ENCODE measurements around the gene HABP2.

HABP2 gene

DNA sequence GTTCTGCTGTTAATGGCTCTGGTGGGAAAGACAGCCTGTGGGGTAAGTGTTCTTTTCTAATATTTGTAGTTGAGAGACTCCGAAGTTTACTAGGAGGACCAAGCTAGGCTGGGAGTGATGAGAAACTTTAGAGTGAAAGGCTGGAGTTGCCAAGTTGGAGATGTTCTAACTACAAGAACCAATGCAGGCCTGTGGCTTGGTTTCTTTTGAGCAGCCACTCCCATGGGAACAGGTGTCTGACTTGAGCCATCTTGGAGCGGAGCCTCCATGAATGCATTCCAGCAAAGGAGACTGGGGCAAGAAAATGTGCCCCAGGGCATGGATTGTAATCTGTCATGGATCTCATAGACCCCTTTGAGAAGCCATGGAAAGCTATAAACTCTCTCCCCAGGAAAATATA lies 296 bp downstream of the HABP2 start:
- no peak overlapping the region for H3K4me3 ChIP-seq (ENCODE audit: low read depth, low read length)
- no peak for DNase-seq (ENCODE audit: low read depth)
- TF ChIP-seq, protein P1, sequence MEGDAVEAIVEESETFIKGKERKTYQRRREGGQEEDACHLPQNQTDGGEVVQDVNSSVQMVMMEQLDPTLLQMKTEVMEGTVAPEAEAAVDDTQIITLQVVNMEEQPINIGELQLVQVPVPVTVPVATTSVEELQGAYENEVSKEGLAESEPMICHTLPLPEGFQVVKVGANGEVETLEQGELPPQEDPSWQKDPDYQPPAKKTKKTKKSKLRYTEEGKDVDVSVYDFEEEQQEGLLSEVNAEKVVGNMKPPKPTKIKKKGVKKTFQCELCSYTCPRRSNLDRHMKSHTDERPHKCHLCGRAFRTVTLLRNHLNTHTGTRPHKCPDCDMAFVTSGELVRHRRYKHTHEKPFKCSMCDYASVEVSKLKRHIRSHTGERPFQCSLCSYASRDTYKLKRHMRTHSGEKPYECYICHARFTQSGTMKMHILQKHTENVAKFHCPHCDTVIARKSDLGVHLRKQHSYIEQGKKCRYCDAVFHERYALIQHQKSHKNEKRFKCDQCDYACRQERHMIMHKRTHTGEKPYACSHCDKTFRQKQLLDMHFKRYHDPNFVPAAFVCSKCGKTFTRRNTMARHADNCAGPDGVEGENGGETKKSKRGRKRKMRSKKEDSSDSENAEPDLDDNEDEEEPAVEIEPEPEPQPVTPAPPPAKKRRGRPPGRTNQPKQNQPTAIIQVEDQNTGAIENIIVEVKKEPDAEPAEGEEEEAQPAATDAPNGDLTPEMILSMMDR (IDR thresholded peaks at IDR 0.05; ENCODE audit: low read depth, low read length, missing control alignments), result no peak

DNA sequence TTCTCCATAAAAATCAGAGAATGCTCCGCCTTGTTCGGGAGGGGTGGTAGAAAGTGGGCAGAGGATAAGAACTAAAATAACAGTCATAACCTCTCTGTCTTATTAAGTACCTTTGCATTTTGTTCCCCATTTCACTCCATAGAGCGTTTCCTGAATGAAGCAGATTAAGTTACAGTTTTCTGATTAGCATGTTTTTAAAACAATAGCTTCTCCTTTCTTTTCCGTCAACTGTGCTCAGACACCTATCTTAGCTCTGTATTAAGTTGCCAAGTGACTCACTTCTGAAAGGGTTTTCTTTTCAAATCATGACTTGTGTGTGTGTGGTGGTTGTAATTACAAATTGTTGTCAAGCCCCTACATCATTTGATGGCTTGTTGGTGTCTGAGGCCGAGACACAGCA lies 1.4 kb downstream of the HABP2 start:
- TF ChIP-seq, protein P1 (IDR thresholded peaks at IDR 0.05; ENCODE audit: low read depth, low read length, missing control alignments), result no peak
- H3K4me3 ChIP-seq (ENCODE audit: low read depth, low read length), result no peak overlapping the region
- DNase-seq (ENCODE audit: low read depth), result no peak

DNA sequence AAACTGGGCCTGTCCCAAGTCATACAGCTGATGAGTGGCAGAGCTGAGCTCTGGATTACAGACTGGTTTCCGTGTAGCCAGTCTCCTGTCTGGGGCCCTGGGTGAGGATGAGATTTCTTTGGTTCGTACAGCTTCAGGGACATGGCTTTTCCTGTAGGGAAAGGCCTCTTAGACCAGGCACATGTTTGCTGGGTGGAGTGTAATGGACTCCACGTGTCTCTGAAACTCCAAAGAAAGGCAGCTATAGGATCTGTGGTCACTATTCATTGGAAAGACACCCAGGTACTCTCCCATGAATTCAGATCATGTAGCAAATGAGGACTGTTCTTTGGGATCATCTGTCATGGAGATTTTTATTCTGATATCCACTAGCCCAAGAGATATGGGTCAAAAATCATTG lies 2.4 kb downstream of the HABP2 start:
- no peak for DNase-seq (ENCODE audit: low read depth)
- H3K4me3 ChIP-seq (ENCODE audit: low read depth, low read length), result no peak overlapping the region
- TF ChIP-seq, protein P1 (IDR thresholded peaks at IDR 0.05; ENCODE audit: low read depth, low read length, missing control alignments), result no peak

DNA sequence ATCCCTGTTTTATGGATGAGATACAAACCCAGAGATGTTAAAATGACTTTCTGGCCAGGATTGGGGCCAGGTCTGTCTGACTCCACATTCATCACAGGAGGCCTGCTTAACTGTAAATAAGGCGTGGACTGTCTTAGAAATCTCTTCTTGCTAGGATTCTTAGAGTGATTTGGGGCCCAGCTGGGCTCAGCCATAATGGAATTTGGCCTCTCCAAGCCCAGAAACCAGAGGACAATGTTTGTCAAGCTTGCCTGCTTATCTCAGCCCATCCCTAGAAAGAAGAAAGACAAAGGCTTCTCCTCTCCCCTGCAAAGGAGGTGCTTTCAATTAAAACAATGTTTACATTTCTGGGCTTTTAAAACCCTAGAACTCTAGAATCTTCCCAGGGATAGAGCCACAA lies 2.9 kb downstream of the HABP2 start:
- DNase-seq (ENCODE audit: low read depth), result no peak
- no peak overlapping the region for H3K4me3 ChIP-seq (ENCODE audit: low read depth, low read length)
- TF ChIP-seq, protein P1 (IDR thresholded peaks at IDR 0.05; ENCODE audit: low read depth, low read length, missing control alignments), result no peak

DNA sequence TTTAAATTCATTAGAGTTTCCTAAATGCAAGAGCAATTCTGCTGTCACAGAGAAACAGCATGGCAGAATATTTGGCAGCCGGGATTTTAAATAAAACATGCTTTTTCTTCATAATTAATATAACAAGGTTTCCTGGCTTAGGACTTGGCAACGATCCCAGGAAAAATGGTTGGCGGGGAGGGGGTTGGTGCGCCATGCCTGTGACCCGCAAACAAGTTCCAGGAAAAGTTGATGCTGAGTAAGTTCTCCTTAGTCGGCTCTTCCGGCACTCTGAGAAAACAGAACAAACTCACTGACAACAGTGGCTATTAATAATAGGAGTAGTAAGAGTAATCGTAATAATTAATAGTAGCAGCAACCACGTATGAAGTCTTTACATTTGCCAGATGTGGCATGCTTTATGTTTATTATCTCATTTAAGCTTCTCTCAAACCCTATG lies 4.6 kb downstream of the HABP2 start:
- no peak for DNase-seq (ENCODE audit: low read depth)
- TF ChIP-seq, protein P1 (IDR thresholded peaks at IDR 0.05; ENCODE audit: low read depth, low read length, missing control alignments), result no peak
- no peak overlapping the region for H3K4me3 ChIP-seq (ENCODE audit: low read depth, low read length)

DNA sequence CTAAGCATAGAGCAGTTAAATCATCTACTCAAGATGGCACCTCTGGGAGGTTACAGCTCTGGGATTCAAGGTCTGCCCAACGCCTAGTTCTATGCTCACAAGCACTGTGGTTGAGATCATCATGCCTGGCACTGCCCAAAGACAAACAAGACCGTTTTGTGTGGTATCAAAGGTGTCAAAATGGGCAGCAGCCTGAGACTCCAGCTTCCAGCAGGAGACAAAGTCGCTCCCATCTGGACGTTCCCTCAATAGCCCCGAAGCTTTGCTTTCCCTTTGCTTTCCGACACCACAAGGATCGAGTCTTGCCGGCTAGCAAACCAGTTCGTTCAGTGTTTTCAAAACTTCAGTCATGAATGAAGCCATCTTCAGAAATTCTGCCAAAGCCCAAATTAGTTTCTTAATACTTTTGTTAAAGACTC lies 5.1 kb downstream of the HABP2 start:
- TF ChIP-seq, protein P1 (IDR thresholded peaks at IDR 0.05; ENCODE audit: low read depth, low read length, missing control alignments), result no peak
- no peak for DNase-seq (ENCODE audit: low read depth)
- no peak overlapping the region for H3K4me3 ChIP-seq (ENCODE audit: low read depth, low read length)

DNA sequence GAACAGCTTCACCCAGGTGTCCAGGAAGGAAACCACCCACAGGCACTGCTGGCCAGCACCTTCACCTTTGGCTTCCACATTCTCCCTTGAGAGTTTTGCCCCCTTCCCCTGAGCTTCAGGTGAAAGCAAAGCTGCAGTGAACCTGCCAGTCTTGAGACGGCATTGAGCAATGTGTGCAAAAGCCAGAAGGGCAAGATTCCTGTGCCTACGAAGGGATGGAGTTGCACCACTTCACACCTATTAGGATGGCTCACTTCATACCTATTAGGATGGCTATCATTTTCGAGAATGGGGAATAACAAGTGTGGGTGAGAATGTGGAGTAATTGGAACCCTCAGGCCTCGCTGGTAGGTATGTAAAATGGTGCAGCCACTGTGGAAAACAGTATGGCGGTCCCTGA lies 7.2 kb downstream of the HABP2 start:
- no peak for DNase-seq (ENCODE audit: low read depth)
- H3K4me3 ChIP-seq (ENCODE audit: low read depth, low read length), result no peak overlapping the region
- TF ChIP-seq, protein P1 (IDR thresholded peaks at IDR 0.05; ENCODE audit: low read depth, low read length, missing control alignments), result no peak
